Activated naive CD8-positive, alpha-beta T cell treated with anti-CD3 and anti-CD28 coated beads, Interleukin-2, amount 10 ng/mL, durations not matched to agents 7 days and 5 days (primary cell): Measurements from ENCODE around the gene GADD45B. TPM values are rescaled to one million over a fixed set of nuclear protein-coding genes. Genes with fewer than 3 reads are reported as not detected.

Source experiments
- ATAC-seq: fragments of 150-1000 bp; cut with Tn5 transposase; one replicate; pipeline ENCODE4 v1.10.0; 2021; ENCODE audit warnings: low read depth, moderate library complexity
- POLR2A ChIA-PET: fragments of 350-600 bp; sonication (Branson Sonifier 250); formaldehyde crosslinking; loops from one replicate; lab custom pipeline; 2021; ENCODE audit warnings: antibody characterized with exemption; lab: Charles Lee
- DNase-seq: peaks from one replicate; pipeline ENCODE4 v3.0.0; 2021
- H3K27ac Mint-ChIP-seq: one replicate; pipeline ENCODE4 v1.8.0; 2022; ENCODE audit warnings: mild to moderate bottlenecking, mixed read lengths
- H3K27me3 Mint-ChIP-seq: one replicate; pipeline ENCODE4 v1.8.0; 2022; ENCODE audit warnings: mild to moderate bottlenecking, moderate library complexity, mixed read lengths
- H3K36me3 Mint-ChIP-seq: one replicate; pipeline ENCODE4 v1.8.0; 2021; ENCODE audit warnings: mild to moderate bottlenecking, mixed read lengths
- H3K4me1 Mint-ChIP-seq: one replicate; pipeline ENCODE4 v1.8.0; 2021; ENCODE audit warnings: mixed read lengths
- H3K4me3 Mint-ChIP-seq: one replicate; pipeline ENCODE4 v1.8.0; 2022; ENCODE audit warnings: mild to moderate bottlenecking, moderate library complexity, mixed read lengths
- H3K9me3 Mint-ChIP-seq: one replicate; pipeline ENCODE4 v1.8.0; 2021; ENCODE audit warnings: mixed read lengths
- total RNA-seq, 2 experiments: library from RNA; stranded (reverse); gene quantifications; one replicate each; pipeline ENCODE4 v1.2.3, GENCODE V29; 2021

The GADD45B gene
- total RNA-seq, 2 experiments from 2014 or later: 83.1 to 85.4 TPM

DNA sequence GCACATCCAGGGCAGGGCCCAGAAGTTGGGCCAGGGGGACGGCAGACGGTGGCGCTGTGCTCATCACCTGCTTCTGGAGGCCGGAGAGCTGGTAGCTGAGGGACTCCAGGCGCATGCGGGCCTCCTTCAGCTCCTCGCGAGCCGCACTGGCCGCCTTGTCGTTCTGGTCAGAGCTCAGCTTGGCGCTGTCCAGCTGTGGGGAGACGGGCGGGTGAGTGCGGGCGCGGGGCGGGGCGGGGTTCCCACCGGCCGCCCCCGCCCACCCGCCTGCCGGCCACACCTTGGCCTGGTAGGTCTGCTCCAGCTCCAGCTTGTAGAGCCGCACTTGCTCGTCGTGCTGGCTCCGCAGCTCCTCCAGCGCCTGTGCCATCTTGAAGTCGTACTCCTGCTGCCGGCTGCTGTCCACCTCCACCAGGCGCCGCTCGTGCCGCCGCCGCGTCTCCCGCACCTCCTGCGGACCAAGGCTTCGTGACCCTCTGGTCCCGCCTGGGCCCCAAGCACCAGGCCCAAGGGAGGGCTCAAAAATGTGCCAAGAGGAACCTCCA, 41.1 kb upstream of the GADD45B start:
- POLR2A ChIA-PET: no interaction called here
- H3K27ac Mint-ChIP-seq: no peak overlapping the region
- ATAC-seq (no peak), DNase-seq (no peak)
- H3K9me3 Mint-ChIP-seq: no peaks in the 10 kb centered on the region
- H3K27me3 Mint-ChIP-seq: no peaks in the 10 kb centered on the region
- no peak overlapping the region for H3K4me3 Mint-ChIP-seq
- peaks cover 7% of the 10 kb centered on the region for H3K36me3 Mint-ChIP-seq
- no peaks in the 10 kb centered on the region for H3K4me1 Mint-ChIP-seq

DNA sequence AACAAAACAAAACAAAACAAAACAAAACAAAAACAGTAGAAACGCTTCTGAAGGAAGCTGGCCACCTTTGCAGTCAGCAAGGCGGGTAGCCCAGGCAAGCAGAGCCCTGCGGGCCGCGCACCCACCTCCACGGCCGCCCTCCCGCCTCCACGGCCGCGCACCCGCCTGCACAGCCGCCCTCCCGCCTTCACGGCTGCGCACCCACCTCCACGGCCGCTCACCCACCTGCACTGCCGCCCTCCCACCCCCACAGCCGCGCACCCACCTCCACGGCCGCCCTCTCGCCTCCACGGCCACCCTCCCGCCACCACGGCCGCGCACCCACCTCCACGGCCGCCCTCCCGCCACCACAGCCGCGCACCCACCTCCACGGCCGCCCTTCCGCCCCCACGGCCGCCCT, 39.5 kb upstream of the GADD45B start:
- ATAC-seq: no peak
- POLR2A ChIA-PET: interaction anchor here (1.1 kb wide), 1 partner anchor 9 kb away, joined by 3 read pairs; the partner anchor contains the start of gene TIMM13
- H3K36me3 Mint-ChIP-seq: peaks cover 9% of the 10 kb centered on the region
- no peaks in the 10 kb centered on the region for H3K9me3 Mint-ChIP-seq
- no peaks in the 10 kb centered on the region for H3K27me3 Mint-ChIP-seq
- no peak overlapping the region for H3K27ac Mint-ChIP-seq
- H3K4me3 Mint-ChIP-seq: no peak overlapping the region
- no peak for DNase-seq
- H3K4me1 Mint-ChIP-seq: peaks cover 3% of the 10 kb centered on the region

DNA sequence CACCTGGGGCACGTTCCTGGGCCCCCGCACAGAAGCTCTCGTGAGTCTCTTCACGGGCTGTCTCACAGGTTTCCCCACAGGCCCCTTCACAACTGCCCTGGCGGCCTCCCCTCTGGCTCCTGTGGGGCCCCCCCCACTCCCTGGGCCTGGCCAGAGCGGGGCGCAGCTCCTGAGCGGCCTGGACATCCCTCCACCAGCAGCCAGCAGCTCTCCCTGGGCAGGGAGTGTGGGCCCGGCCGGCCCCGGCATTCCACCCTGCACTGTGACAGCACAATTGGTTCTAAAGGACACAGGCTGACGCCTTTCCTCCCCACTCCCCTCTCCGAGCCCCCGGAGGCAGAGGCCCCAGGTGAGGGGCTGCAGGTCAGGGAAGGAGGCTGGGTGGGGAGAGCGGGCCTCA, 39.0 kb upstream of the GADD45B start:
- Mint-ChIP-seq H3K9me3 (no peaks in the 10 kb centered on the region), H3K4me3 (no peak overlapping the region), H3K36me3 (peaks cover 9% of the 10 kb centered on the region), H3K27me3 (no peaks in the 10 kb centered on the region), H3K4me1 (peaks cover 3% of the 10 kb centered on the region), H3K27ac (no peak overlapping the region)
- POLR2A ChIA-PET: interaction anchor here (1.1 kb wide), 1 partner anchor 9 kb away, joined by 3 read pairs; the partner anchor contains the start of gene TIMM13
- DNase-seq: no peak
- ATAC-seq: no peak

DNA sequence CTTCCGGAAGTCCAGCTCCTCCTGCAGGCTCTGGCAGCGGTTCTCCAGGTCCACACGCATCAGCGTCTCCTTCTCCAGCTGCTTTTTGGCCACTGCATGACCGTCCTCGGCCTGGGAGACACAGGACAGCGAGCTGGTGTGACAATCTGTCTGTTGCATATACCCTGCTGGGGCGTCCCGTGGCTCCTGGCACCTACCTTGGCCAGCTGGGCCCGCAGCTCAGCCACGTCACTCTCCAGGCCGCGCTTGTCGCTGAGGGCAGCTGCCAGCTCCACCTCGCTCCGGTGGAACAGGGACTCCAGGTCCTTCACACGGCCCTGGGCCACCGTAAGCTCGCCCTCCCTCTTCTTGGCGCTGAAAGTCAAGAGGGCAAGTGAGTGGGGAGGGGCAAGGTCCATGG, 37.7 kb upstream of the GADD45B start:
- Mint-ChIP-seq H3K27ac (no peak overlapping the region), H3K4me1 (peaks cover 3% of the 10 kb centered on the region), H3K4me3 (no peak overlapping the region), H3K27me3 (no peaks in the 10 kb centered on the region), H3K36me3 (peaks cover 5% of the 10 kb centered on the region), H3K9me3 (no peaks in the 10 kb centered on the region)
- POLR2A ChIA-PET: interaction anchor here (0.6 to 0.7 kb wide), 3 partner anchors 115 to 396 kb away, joined by 3 to 5 read pairs (median 4); no protein-coding TSS in a partner anchor
- DNase-seq: no peak
- ATAC-seq: no peak

DNA sequence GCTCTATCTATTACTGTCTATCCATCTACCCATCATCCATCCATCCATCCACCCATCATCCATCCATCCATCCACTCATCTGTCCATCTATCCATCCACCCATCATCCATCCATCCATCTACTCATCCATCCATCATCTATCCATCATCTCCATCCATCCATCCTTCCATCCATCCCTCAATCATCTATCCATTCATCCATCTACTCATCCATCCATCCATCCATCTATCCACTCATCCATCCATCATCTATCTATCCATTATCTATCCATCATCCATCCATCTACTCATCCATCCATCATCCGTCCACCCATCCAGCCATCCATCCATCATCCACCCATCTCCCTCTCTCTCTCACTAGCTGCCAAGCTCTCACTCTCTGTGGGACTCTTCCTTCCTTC, 35.4 kb upstream of the GADD45B start:
- no peaks in the 10 kb centered on the region for H3K9me3 Mint-ChIP-seq
- no peak for ATAC-seq
- H3K27me3 Mint-ChIP-seq: no peaks in the 10 kb centered on the region
- H3K27ac Mint-ChIP-seq: peak overlapping the region; percentile 9
- DNase-seq: no peak
- peaks cover 7% of the 10 kb centered on the region for H3K36me3 Mint-ChIP-seq
- H3K4me1 Mint-ChIP-seq: peaks cover 3% of the 10 kb centered on the region
- no peak overlapping the region for H3K4me3 Mint-ChIP-seq
- POLR2A ChIA-PET: interaction anchor here (2.4 kb wide), 1 partner anchor 13 kb away, joined by 6 read pairs; the partner anchor contains the start of gene TIMM13

DNA sequence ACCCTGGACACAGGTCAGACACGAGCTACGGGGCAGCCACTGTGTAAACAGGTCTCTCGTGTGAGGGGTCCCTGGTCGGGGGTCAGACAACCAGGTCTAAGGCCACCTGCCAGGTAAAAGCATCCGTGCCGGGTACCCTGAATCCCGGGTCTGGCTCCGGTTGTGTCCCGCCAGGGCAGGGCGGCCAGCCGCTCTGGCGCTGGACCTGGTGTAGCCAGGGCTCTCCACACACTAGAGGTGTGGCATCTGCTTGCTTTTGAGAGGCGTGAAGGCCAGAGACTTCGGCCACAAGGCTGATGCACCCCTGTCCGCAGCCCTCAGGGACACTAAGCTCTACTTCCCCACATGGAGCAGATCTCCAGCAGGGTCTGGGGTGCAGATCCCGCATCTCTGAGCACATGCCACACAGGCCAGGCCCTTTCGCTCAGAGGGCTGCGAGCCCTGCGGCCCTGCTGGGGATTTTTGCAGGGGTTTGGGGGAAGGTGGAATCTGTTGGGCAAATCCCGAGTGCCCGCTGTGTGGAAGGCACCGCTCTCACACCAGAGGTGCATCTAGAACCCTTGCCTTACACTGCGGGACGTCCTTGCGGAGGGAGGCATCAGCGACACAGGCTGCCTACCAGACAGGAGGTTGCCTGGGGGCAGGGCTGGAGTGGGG, 34.7 kb upstream of the GADD45B start:
- H3K9me3 Mint-ChIP-seq: no peaks in the 10 kb centered on the region
- H3K4me1 Mint-ChIP-seq: peaks cover 3% of the 10 kb centered on the region
- DNase-seq: no peak
- POLR2A ChIA-PET: interaction anchor here (2.4 kb wide), 1 partner anchor 14 kb away, joined by 6 read pairs; the partner anchor contains the start of gene TIMM13
- no peak overlapping the region for H3K4me3 Mint-ChIP-seq
- H3K27me3 Mint-ChIP-seq: no peaks in the 10 kb centered on the region
- H3K27ac Mint-ChIP-seq: no peak overlapping the region
- peaks cover 7% of the 10 kb centered on the region for H3K36me3 Mint-ChIP-seq
- no peak for ATAC-seq

DNA sequence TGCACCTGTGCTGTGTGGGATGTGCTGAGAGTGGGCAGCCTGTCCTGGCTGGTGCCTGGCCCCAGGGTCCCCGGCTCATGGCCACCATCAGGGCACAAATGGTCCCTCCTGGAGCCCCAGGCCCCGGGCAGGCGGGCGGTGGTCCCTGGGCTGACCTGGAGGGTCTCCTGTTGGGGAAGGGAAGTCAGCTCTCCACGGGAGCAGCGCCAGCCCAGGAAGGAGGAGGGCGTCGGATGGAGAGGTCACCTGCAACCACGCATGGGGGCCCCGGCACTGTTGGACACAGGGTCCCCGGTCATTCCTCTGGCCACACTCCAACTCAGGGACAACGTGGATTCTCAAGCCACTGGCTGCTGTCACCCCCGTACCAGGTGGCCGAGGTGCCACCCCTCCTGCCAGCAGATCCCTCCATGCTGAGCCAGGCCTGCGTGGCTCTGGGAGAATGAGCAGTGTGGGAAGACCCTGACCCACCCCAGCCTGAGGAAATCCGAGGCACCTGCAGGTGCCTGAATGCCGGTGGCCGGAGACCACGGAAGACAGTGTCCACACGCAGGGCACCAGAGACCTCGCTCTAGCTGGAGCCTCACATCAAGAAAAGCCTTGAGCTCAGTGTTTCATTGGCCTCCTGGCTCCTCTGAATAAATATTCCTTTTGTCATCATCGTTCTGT, 32.7 kb upstream of the GADD45B start:
- DNase-seq (no peak), ATAC-seq (no peak)
- Mint-ChIP-seq H3K9me3 (no peaks in the 10 kb centered on the region), H3K4me3 (no peak overlapping the region), H3K27me3 (no peaks in the 10 kb centered on the region), H3K36me3 (peaks cover 12% of the 10 kb centered on the region), H3K27ac (no peak overlapping the region), H3K4me1 (peaks cover 16% of the 10 kb centered on the region)
- POLR2A ChIA-PET: interaction anchor here (1.0 to 1.7 kb wide), 2 partner anchors 13 to 33 kb away, joined by 4 read pairs; partner anchors contain the start of gene GADD45B

DNA sequence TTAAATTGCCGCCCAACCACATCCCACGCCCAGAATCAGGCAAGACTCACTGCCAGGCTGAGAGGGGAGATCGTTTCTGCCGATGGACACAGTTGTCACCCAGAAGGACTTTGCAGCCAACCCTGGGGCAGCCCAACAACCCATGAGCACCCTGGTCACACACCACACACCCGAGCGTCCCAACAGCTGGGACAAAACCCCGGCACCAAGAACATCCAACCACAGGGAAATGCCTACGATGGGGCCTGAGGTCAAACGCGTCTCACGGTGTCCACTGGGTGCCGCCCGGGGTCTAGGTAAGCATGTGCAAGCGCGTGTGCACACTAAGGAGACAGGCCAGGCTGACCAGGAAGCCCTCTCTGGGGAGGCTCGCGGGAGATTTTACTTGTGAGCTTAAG, 32.1 kb upstream of the GADD45B start:
- POLR2A ChIA-PET: interaction anchor here (1.7 kb wide), 1 partner anchor 12 kb away, joined by 4 read pairs; no protein-coding TSS in a partner anchor
- ATAC-seq: no peak

DNA sequence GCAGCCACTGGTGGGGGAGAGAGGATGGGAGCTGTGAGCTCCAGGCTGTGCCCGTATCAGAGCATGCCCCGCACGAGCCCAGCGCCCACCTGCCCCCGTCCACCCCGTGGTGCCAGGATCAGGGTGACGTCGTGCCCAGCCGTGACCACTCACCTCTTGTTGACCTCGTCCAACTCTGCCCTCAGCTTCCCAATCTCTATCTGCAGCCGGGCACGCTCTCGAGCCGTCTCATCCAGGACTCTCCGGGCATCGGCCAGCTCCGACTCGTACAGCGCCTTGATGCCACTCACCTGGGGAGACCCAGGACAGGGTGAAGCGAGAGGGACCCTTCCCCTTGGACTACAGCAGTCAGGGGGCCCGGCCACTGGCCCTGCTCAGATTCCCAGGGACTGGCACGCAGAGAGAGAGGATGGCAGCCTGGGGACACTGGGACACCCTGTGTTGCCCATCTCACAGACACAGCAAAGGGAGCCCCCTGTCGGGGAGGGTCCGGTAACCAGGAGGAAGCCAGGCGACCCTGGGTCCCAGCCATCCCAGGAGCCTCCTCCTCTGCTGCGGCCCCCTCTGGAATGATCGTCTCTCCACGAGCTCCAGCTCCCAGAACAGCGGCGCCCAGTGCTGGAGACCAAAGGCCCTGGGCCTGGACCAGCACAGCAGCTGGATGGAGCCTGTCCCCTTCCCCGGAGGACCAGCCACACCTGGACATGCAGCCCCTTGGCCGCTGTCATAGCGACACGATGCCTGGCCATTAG, 31.5 kb upstream of the GADD45B start:
- Mint-ChIP-seq H3K4me3 (no peak overlapping the region), H3K27ac (no peak overlapping the region), H3K4me1 (peaks cover 19% of the 10 kb centered on the region)

More for the DNA sequence above, 32.1 kb upstream of the GADD45B start:
- no peaks in the 10 kb centered on the region for H3K27me3 Mint-ChIP-seq
- H3K36me3 Mint-ChIP-seq: peaks cover 12% of the 10 kb centered on the region
- peaks cover 18% of the 10 kb centered on the region for H3K4me1 Mint-ChIP-seq
- DNase-seq: no peak
- no peaks in the 10 kb centered on the region for H3K9me3 Mint-ChIP-seq
- no peak overlapping the region for H3K27ac Mint-ChIP-seq
- H3K4me3 Mint-ChIP-seq: no peak overlapping the region

DNA sequence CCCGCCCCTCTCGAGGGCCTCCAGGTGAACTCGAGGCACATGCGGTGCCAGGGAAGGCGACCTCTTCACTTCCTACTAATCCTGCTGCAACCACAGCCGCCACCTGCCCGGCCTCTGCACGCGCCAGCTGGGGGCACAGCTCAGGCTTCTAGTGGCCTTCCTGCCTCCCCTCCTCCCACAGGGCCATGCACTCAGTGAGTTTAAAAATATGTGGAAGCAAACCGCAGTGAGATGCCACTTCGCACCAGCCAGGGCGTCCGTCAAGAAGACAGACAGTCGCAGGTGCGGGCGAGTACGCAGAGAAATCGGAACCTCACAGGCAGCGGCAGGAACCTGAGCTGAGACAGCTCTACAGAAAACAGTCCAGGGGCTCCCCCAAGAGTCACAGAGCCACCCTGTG, 29.5 kb upstream of the GADD45B start:
- DNase-seq: no peak
- Mint-ChIP-seq H3K4me3 (peak overlapping the region; percentile 69), H3K36me3 (peaks cover 11% of the 10 kb centered on the region), H3K27ac (peak overlapping the region; percentile 90), H3K4me1 (peaks cover 19% of the 10 kb centered on the region), H3K9me3 (no peaks in the 10 kb centered on the region), H3K27me3 (no peaks in the 10 kb centered on the region)
- ATAC-seq: peak; percentile 73
- POLR2A ChIA-PET: interaction anchor here (0.5 to 1.6 kb wide), 8 partner anchors 11 to 534 kb away, joined by 3 to 6 read pairs (median 5); partner anchors contain the start of genes GADD45B, LMNB2 and TIMM13

More for the DNA sequence above, 31.5 kb upstream of the GADD45B start:
- POLR2A ChIA-PET: interaction anchor here (1.7 kb wide), 1 partner anchor 12 kb away, joined by 4 read pairs; no protein-coding TSS in a partner anchor
- peaks cover 12% of the 10 kb centered on the region for H3K36me3 Mint-ChIP-seq
- H3K9me3 Mint-ChIP-seq: no peaks in the 10 kb centered on the region
- no peak for ATAC-seq
- DNase-seq: no peak
- no peaks in the 10 kb centered on the region for H3K27me3 Mint-ChIP-seq

DNA sequence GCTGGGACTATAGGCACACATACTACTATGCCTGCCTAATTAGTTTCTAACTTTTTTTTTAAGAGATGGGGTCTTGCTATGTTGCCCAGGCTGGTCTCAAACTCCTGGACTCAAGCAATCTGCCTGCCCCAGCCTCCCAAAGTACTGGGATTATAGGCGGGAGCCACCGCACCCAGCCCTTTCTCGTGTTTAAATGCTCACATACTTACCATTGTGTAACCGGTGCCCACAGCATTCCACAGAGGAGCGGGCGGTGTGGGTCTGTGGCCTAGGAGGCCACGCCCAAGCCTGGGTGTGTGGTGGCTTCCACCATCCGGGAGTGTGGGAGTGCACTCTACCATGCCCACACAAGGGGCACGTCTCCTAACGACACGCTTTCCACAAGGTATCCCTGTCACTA, 26.9 kb upstream of the GADD45B start:
- POLR2A ChIA-PET: no interaction called here
- no peak overlapping the region for H3K27ac Mint-ChIP-seq
- H3K4me3 Mint-ChIP-seq: no peak overlapping the region
- DNase-seq (no peak), ATAC-seq (no peak)
- H3K4me1 Mint-ChIP-seq: peaks cover 22% of the 10 kb centered on the region
- H3K9me3 Mint-ChIP-seq: no peaks in the 10 kb centered on the region
- peaks cover 8% of the 10 kb centered on the region for H3K36me3 Mint-ChIP-seq
- H3K27me3 Mint-ChIP-seq: no peaks in the 10 kb centered on the region

DNA sequence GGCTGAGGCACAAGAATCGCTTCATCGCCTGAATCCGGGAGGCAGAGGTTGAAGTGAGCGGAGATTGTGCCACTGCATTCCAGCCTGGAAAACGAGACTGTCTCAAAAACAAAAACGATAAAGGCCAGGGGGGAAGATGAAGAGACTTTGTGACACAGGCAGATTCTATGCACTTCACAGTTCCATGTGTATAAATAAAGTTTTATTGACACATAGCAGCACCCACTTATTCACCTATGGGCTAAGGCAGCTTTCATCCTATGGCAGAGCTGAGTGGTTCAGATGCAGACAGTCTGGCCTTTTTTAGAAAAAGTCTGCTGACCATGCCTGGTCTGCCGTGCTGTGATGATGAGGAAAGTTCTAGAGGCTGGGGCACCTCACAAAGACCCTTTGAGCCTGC, 24.8 kb upstream of the GADD45B start:
- Mint-ChIP-seq H3K36me3 (peaks cover 8% of the 10 kb centered on the region), H3K9me3 (no peaks in the 10 kb centered on the region), H3K27me3 (no peaks in the 10 kb centered on the region), H3K4me1 (peaks cover 24% of the 10 kb centered on the region), H3K4me3 (no peak overlapping the region), H3K27ac (no peak overlapping the region)
- ATAC-seq (no peak), DNase-seq (no peak)
- POLR2A ChIA-PET: no interaction called here

DNA sequence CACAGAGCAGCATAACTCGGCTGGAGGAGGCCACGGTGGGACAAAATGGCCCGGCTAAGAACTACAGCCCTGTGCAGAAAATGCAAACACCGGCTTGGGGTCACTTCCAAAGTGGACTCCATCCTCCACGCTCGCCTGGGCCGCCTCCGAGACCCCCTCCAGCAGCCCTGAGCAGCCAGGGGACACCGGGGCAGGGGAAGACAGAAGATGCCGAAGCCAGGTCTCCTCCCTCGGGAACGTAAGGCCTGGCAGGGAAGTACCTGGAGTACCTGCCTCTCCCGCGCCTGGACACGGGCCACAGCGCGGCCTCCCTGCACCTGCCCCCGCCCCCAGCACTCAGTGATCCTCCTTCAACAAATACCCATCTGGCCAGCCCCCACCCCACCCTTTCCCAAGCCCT, 24.2 kb upstream of the GADD45B start:
- no peak overlapping the region for H3K4me3 Mint-ChIP-seq
- peaks cover 19% of the 10 kb centered on the region for H3K4me1 Mint-ChIP-seq
- DNase-seq (no peak), ATAC-seq (no peak)
- no peaks in the 10 kb centered on the region for H3K27me3 Mint-ChIP-seq
- POLR2A ChIA-PET: no interaction called here
- peaks cover 5% of the 10 kb centered on the region for H3K36me3 Mint-ChIP-seq
- no peak overlapping the region for H3K27ac Mint-ChIP-seq
- no peaks in the 10 kb centered on the region for H3K9me3 Mint-ChIP-seq
